Activated CD8-positive, alpha-beta T cell treated with anti-CD3 and anti-CD28 coated beads, Interleukin-2, amount 10 ng/mL, durations not matched to agents 7 days and 5 days (primary cell): Measurements from ENCODE around the gene TSBP1. TPM values are rescaled to one million over a fixed set of nuclear protein-coding genes. Genes with fewer than 3 reads are reported as not detected.

Experiments used
- ATAC-seq: fragments of 150-1000 bp; cut with Tn5 transposase; one replicate; pipeline ENCODE4 v1.10.0; 2021; ENCODE audit warnings: moderate library complexity
- CTCF ChIA-PET: fragments of 350-600 bp; sonication (Branson Sonifier 250); formaldehyde crosslinking; loops from one replicate; lab custom pipeline; 2021; ENCODE audit warnings: antibody characterized with exemption; lab: Charles Lee
- POLR2A ChIA-PET: fragments of 350-600 bp; sonication (Branson Sonifier 250); formaldehyde crosslinking; loops from one replicate; lab custom pipeline; 2021; ENCODE audit warnings: antibody characterized with exemption; lab: Charles Lee
- DNase-seq: peaks from one replicate; pipeline ENCODE4 v3.0.0-alpha.2; 2020
- H3K27ac Mint-ChIP-seq: one replicate; pipeline ENCODE4 v1.8.0; 2021; ENCODE audit warnings: mild to moderate bottlenecking, mixed read lengths
- H3K27me3 Mint-ChIP-seq: one replicate; pipeline ENCODE4 v1.8.0; 2021; ENCODE audit warnings: low read depth, mixed read lengths
- H3K36me3 Mint-ChIP-seq: one replicate; pipeline ENCODE4 v1.8.0; 2021; ENCODE audit warnings: low read depth, mixed read lengths
- H3K4me1 Mint-ChIP-seq: one replicate; pipeline ENCODE4 v1.8.0; 2021; ENCODE audit warnings: low read depth, mixed read lengths
- H3K4me3 Mint-ChIP-seq: one replicate; pipeline ENCODE4 v1.8.0; 2021; ENCODE audit warnings: mild to moderate bottlenecking, mixed read lengths
- H3K9me3 Mint-ChIP-seq: one replicate; pipeline ENCODE4 v1.8.0; 2022; ENCODE audit warnings: mixed read lengths; ENCODE audit not compliant: insufficient read depth
- total RNA-seq, 2 experiments: library from RNA; stranded (reverse); gene quantifications; one replicate each; pipeline ENCODE4 v1.2.3, GENCODE V29; 2021

The TSBP1 gene
- total RNA-seq, 2 experiments from 2014 or later, result not detected

- DNase-seq (no peak), ATAC-seq (no peak)
- H3K9me3 Mint-ChIP-seq, result no peaks in the 10 kb centered on the region
- H3K4me3 Mint-ChIP-seq, result no peak overlapping the region
- peaks cover 32% of the 10 kb centered on the region for H3K27me3 Mint-ChIP-seq
- no peaks in the 10 kb centered on the region for H3K36me3 Mint-ChIP-seq
- H3K27ac Mint-ChIP-seq, result no peak overlapping the region
- ChIA-PET POLR2A (no interaction called here), CTCF (interaction anchor here (1.0 kb wide), 1 partner anchor 295 kb away, joined by 3 read pairs; no protein-coding TSS in a partner anchor)
- H3K4me1 Mint-ChIP-seq, result no peaks in the 10 kb centered on the region
Measured at GRCh38 chr6:32397252-32397920, 25.7 kb upstream of the TSBP1 start.

DNA sequence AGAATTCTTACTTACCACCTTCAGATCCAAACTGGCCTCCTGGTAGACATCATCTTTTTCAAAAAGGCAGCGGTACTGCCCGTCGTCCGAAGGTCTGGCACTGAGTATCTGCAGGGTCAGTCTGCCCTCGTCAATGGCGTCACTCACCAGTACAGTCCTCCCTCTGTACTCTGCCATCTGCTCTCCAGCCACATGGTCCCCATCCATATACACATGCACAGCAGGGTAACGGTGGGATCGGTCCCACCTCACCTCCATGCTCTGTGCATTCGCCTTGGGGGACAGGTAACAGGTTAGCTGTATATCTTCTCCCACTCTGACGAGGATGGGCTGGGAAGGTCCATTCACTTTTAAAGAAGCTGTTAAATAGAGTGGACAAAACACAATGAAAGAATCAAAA lies 24.3 kb upstream of the TSBP1 start:
- H3K4me1 Mint-ChIP-seq, result no peaks in the 10 kb centered on the region
- ATAC-seq, result no peak
- ChIA-PET CTCF (no interaction called here), POLR2A (no interaction called here)
- DNase-seq, result no peak
- no peaks in the 10 kb centered on the region for H3K36me3 Mint-ChIP-seq
- no peak overlapping the region for H3K27ac Mint-ChIP-seq
- no peak overlapping the region for H3K4me3 Mint-ChIP-seq
- H3K9me3 Mint-ChIP-seq, result no peaks in the 10 kb centered on the region
- peaks cover 32% of the 10 kb centered on the region for H3K27me3 Mint-ChIP-seq

DNA sequence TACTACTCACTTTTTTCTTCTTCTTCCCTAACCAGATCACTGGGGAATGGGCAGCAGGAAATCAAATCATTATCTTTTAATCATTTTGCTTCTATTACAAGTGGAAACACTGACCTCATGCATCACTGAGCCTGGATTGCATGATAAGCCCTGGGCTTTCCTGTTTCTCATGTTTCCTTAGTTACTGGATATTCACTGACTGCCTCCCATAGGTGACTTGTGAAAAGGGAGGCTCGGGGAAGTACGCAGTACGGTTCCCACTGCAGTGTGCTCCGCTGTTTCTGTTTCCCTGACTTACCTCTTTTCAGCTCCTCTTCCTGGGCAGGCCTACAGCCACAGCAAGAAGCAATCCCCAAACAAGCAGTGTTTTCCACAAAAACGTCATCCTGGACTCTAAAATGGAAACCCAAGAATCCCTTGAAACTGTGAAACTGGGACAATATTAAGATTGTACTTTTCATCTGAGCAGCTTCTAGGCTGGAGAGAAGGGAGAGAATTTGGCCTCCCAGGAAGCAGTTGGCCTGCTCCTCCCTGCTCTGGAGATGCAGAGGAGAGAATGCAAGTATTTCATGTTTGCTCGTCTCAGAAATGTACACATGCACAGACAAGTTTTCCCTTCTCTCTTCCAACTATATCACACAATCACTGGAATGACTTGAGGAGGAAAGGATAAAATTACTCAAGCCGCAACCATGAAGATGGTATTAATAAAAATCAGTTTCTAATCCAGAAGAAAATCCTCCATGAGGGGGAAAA lies 22.1 kb upstream of the TSBP1 start:
- no peaks in the 10 kb centered on the region for H3K9me3 Mint-ChIP-seq
- ATAC-seq (no peak), DNase-seq (no peak)
- no peak overlapping the region for H3K27ac Mint-ChIP-seq
- CTCF ChIA-PET, result interaction anchor here (1.2 kb wide), 1 partner anchor 149 kb away, joined by 3 read pairs; no protein-coding TSS in a partner anchor
- POLR2A ChIA-PET, result no interaction called here
- peaks cover 40% of the 10 kb centered on the region for H3K27me3 Mint-ChIP-seq
- no peaks in the 10 kb centered on the region for H3K4me1 Mint-ChIP-seq
- H3K4me3 Mint-ChIP-seq, result no peak overlapping the region
- no peaks in the 10 kb centered on the region for H3K36me3 Mint-ChIP-seq

DNA sequence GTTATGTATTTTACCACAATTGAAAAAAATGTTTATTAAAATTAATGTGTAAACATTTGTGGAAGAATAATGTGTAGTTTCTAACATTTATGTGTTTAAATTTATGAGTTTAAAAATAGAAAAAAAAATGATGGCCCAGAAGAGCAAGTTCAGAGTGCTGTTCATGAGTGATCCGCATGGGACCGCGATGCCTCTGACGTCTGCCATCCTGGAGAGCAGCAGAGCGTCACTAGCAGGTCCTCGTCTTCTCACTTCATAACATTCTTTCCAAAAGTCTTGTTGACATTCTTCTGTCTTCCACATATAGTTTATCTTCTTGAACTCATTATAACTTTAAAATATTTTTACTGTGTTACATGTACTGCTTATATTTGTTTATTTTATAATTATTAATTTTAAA lies 19.8 kb upstream of the TSBP1 start:
- no peaks in the 10 kb centered on the region for H3K4me1 Mint-ChIP-seq
- no peaks in the 10 kb centered on the region for H3K9me3 Mint-ChIP-seq
- no peak for ATAC-seq
- no peak for DNase-seq
- CTCF ChIA-PET, result no interaction called here
- peaks cover 36% of the 10 kb centered on the region for H3K27me3 Mint-ChIP-seq
- H3K27ac Mint-ChIP-seq, result no peak overlapping the region
- POLR2A ChIA-PET, result no interaction called here
- H3K36me3 Mint-ChIP-seq, result no peaks in the 10 kb centered on the region
- no peak overlapping the region for H3K4me3 Mint-ChIP-seq

DNA sequence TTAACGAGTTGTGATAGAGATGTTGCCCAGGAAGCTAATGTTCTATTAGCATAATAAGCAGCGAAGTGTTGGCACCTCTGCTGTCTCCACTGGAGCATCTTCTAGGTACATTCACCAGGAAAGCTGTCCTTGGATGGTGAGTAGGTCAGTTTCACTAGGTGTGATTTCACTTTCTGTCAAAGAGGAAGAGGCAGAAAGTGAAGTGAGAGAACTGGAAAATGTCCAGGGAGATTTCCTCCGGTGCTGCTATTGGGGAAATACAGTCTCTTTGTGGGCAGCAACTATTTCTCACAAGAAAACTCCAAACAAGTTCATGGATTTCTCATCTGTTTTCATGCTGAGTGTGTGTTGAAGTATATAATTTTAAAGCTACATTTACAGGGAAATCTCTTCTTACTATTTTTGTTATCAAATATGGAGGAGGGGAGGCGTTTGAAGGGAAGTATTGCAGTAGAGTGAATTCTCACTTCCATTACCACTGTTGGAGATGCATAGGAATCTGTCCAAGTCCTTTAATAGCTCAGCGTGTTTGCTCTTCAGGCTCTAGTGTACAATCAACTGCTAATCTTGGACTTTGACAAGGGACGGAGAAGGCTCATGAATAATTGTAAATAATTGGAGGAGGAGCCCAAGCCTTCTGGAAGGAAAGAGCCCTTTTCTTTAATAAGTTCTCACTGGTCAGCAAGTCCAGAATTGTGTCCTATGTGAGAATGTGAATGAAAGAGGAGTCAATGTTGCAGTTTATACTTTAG lies 16.1 kb upstream of the TSBP1 start:
- H3K27me3 Mint-ChIP-seq, result peaks cover 27% of the 10 kb centered on the region
- H3K36me3 Mint-ChIP-seq, result no peaks in the 10 kb centered on the region
- H3K4me1 Mint-ChIP-seq, result no peaks in the 10 kb centered on the region
- no peaks in the 10 kb centered on the region for H3K9me3 Mint-ChIP-seq
- CTCF ChIA-PET, result interaction anchor here (1.0 kb wide), 1 partner anchor 192 kb away, joined by 3 read pairs; no protein-coding TSS in a partner anchor
- DNase-seq, result no peak
- no peak overlapping the region for H3K27ac Mint-ChIP-seq
- no peak overlapping the region for H3K4me3 Mint-ChIP-seq
- no peak for ATAC-seq
- POLR2A ChIA-PET, result interaction anchor here (0.9 kb wide), 1 partner anchor 411 kb away, joined by 3 read pairs; no protein-coding TSS in a partner anchor

DNA sequence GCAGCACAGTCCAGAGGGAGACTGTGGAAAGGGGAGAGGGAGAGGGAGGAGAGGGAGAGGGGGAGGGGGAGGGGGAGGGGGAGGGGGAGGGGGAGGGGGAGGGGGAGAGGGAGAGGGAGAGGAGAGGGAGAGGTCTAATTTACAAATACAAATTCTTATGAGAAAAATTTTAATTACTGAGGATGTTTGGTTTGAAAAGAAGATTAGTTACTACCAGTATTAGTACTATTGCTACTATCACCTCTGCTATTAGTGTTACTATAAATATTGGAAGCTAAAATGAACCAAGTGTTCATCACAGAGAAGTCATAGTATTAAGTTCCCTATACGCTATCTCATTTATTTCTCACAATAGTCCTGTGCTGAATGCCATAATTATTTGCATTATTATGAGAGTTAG lies 14.3 kb upstream of the TSBP1 start:
- Mint-ChIP-seq H3K4me3 (no peak overlapping the region), H3K27me3 (peaks cover 24% of the 10 kb centered on the region), H3K36me3 (no peaks in the 10 kb centered on the region), H3K4me1 (no peaks in the 10 kb centered on the region), H3K27ac (no peak overlapping the region), H3K9me3 (no peaks in the 10 kb centered on the region)
- ChIA-PET CTCF (no interaction called here), POLR2A (no interaction called here)
- DNase-seq (no peak), ATAC-seq (no peak)

DNA sequence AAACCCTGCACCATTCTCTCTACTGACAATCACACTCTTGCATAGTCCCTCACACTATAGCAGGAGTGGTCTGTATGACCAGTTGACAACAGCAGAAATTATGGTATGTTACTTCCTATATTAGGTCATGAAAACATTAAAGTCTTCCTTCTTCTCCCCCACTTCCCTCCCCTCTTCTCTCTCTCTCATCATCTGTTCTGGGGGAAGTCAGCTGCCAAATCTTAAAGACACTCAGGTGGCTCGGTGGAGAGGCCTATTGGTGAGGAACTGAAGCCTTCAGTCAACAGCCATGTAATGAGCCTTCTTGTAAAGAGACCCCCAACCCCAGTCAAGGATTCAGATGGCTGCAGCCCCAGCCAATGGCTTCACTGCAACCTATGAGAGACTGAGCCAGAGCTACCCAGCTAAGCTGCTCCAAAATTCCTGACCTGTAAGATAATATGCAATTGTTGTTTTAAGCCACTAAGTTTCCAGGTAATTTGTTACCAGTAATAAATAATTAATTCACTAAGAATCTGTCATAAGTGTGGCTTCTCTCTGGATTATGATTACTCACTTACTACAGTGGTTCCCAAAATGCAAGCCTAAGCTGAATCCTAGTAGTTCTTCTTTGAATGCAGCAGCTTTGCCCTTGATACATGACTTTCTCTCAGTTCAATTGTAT lies 11.2 kb upstream of the TSBP1 start:
- POLR2A ChIA-PET, result no interaction called here
- H3K27ac Mint-ChIP-seq, result no peak overlapping the region
- H3K9me3 Mint-ChIP-seq, result no peaks in the 10 kb centered on the region
- no peak overlapping the region for H3K4me3 Mint-ChIP-seq
- ATAC-seq, result peak; percentile 15
- H3K4me1 Mint-ChIP-seq, result no peaks in the 10 kb centered on the region
- H3K36me3 Mint-ChIP-seq, result no peaks in the 10 kb centered on the region
- CTCF ChIA-PET, result interaction anchor here (0.7 kb wide), 1 partner anchor 15 kb away, joined by 3 read pairs; no protein-coding TSS in a partner anchor
- no peak for DNase-seq
- H3K27me3 Mint-ChIP-seq, result peaks cover 13% of the 10 kb centered on the region

DNA sequence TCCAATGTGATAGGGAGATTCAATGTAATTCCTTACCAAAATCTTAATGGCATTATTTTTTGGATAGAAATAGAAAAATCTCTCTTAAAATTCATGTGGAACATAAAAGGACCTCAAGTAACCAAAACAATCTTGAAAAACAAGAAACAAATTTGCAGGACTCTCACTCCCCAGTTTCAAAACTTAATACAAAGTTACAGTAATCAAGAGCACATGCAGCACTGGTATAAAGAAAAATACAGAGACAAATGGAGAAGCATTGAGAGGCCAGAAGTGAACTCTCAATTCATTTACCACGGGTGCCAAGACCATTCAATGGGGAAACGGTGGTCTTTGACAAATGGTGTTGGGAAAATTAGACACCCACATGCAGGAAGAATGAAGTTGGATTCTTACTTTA lies 7.8 kb upstream of the TSBP1 start:
- ChIA-PET CTCF (no interaction called here), POLR2A (interaction anchor here (0.6 kb wide), 1 partner anchor 1709 kb away, joined by 3 read pairs; no protein-coding TSS in a partner anchor)
- H3K4me3 Mint-ChIP-seq, result no peak overlapping the region
- H3K36me3 Mint-ChIP-seq, result no peaks in the 10 kb centered on the region
- H3K27me3 Mint-ChIP-seq, result peaks cover 17% of the 10 kb centered on the region
- H3K27ac Mint-ChIP-seq, result no peak overlapping the region
- ATAC-seq, result no peak
- no peak for DNase-seq
- no peaks in the 10 kb centered on the region for H3K4me1 Mint-ChIP-seq
- H3K9me3 Mint-ChIP-seq, result no peaks in the 10 kb centered on the region

- CTCF ChIA-PET, result no interaction called here
- no peak overlapping the region for H3K4me3 Mint-ChIP-seq
- POLR2A ChIA-PET, result no interaction called here
- H3K36me3 Mint-ChIP-seq, result no peaks in the 10 kb centered on the region
- H3K9me3 Mint-ChIP-seq, result no peaks in the 10 kb centered on the region
- ATAC-seq, result no peak
- H3K27me3 Mint-ChIP-seq, result peaks cover 21% of the 10 kb centered on the region
- H3K27ac Mint-ChIP-seq, result no peak overlapping the region
- H3K4me1 Mint-ChIP-seq, result no peaks in the 10 kb centered on the region
- no peak for DNase-seq
Measured at GRCh38 chr6:32375739-32376529, 4.2 kb upstream of the TSBP1 start.

DNA sequence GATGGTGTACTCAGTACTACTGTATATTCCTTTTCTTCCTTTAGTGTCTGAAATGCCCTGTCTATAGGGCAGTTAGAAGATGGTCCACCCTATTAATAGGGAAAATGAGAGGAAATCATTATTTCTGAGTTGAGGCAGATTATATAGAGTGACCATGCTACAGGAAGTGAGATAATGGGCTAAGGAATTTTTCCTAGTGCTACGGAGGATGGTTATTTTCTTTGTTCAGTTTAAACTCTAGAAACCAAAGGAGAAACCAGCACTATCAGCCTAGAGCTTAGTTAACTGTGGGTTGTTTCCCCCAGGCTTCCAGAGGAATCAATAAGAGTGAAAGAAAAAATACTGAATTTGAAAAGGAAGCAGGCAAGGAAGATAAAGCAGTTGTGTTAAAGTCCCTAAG lies 474 bp downstream of the TSBP1 start:
- Mint-ChIP-seq H3K4me1 (peaks cover 5% of the 10 kb centered on the region), H3K4me3 (no peak overlapping the region), H3K27me3 (peaks cover 20% of the 10 kb centered on the region), H3K36me3 (no peaks in the 10 kb centered on the region), H3K9me3 (no peaks in the 10 kb centered on the region), H3K27ac (no peak overlapping the region)
- ChIA-PET CTCF (no interaction called here), POLR2A (no interaction called here)
- ATAC-seq (no peak), DNase-seq (no peak)

DNA sequence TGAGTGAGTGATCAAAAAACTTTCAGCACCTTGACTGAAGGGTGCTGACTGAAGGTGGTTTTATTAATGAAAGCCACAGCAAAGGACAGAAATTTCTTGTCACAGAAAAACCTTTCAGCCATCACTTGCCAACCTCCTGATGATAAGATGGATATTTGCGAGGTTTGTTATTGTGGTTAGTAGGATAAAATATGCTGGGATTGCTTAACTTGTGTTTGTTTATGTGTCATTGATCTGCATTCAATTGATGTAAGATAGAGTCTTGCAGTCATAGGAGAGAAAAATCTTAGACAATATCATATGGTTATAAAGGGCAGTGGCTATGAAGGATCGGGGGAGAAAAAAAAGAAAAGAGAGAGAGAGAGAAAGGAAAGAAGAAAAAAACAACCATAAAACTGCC lies 1.2 kb downstream of the TSBP1 start:
- H3K9me3 Mint-ChIP-seq, result no peaks in the 10 kb centered on the region
- no peaks in the 10 kb centered on the region for H3K36me3 Mint-ChIP-seq
- ChIA-PET POLR2A (interaction anchor here (0.6 kb wide), 1 partner anchor 33 kb away, joined by 3 read pairs; no protein-coding TSS in a partner anchor), CTCF (no interaction called here)
- H3K27ac Mint-ChIP-seq, result no peak overlapping the region
- peaks cover 23% of the 10 kb centered on the region for H3K27me3 Mint-ChIP-seq
- no peak overlapping the region for H3K4me3 Mint-ChIP-seq
- no peak for DNase-seq
- ATAC-seq, result no peak
- peaks cover 5% of the 10 kb centered on the region for H3K4me1 Mint-ChIP-seq
